H1 (cell line): ENCODE results near the gene ACTG2. TPM values are rescaled to one million over a fixed set of nuclear protein-coding genes. Genes with fewer than 3 reads are reported as not detected.

Experiments
- CBX5 ChIP-seq: fragments of 300-800, 300-1000 bp; sonication (generic); IDR thresholded peaks from 2 replicates; pipeline ENCODE4 v1.7.1; 2016; ENCODE audit warnings: antibody characterized with exemption, low read length, low read depth
- KDM1A ChIP-seq: fragments of 200-600, 300-600 bp; sonication (generic); IDR thresholded peaks from 2 replicates; pipeline ENCODE4 v1.7.1; 2016; ENCODE audit warnings: mild to moderate bottlenecking, low read length, borderline replicate concordance
- KDM4A ChIP-seq: IDR thresholded peaks from one replicate; pipeline ENCODE4 v1.7.1; 2012; ENCODE audit warnings: low read depth, mild to moderate bottlenecking, moderate library complexity, low read length, inconsistent platforms; ENCODE audit not compliant: severe bottlenecking
- SUZ12 ChIP-seq: fragments of 200-600 bp; sonication (generic); IDR thresholded peaks from 2 replicates; pipeline ENCODE4 v1.6.1; 2012; ENCODE audit warnings: mild to moderate bottlenecking, inconsistent platforms, low read length, moderate library complexity, mixed read lengths
- TAF1 ChIP-seq: IDR thresholded peaks from 2 replicates; pipeline ENCODE4 v1.6.1; 2011; ENCODE audit warnings: mild to moderate bottlenecking, low read depth, low read length
- TBP ChIP-seq: IDR thresholded peaks from 2 replicates; pipeline ENCODE4 v1.6.1; 2011; ENCODE audit warnings: low read depth, low read length, improper control_type of control experiment
- TCF12 ChIP-seq: IDR thresholded peaks from 2 replicates; pipeline ENCODE4 v1.6.1; 2011; ENCODE audit warnings: low read depth, mild to moderate bottlenecking, low read length
- ZNF274 ChIP-seq: IDR thresholded peaks from 2 replicates; pipeline ENCODE4 v1.7.0; 2012; ENCODE audit warnings: low read length, borderline replicate concordance; ENCODE audit errors: extremely low read depth
- polyA plus RNA-seq, 7 experiments: library from polyadenylated mRNA; depleted of rRNA in 3 of 7; stranded (reverse) in 5 of 7; unstranded in 2 of 7; fragments of >200 nt in 5 of 7; fragments of 200-250 nt in 2 of 7; gene quantifications; 1 replicate in 5 of 7; 2 replicates in 1 of 7; 4 replicates in 1 of 7; pipeline versions ENCODE4 v1.2.1 to v1.2.3, GENCODE V29; 2011 to 2013; ENCODE audit warnings: missing spikeins in 2 of 7, mixed read lengths in 2 of 7
- total RNA-seq: library from RNA; stranded (reverse); fragmentation: NEBNext Ultra II Directional; extraction: Animal tissue kit (Norgen Biotek cat#: 25700); gene quantifications from 2 replicates; pipeline ENCODE4 v1.2.1, GENCODE V29; 2021
- TF ChIP-seq, protein P1 (sequence below): fragments of 300-600 bp; sonication (generic); IDR thresholded peaks from 2 replicates; pipeline ENCODE4 v1.7.1; 2012; ENCODE audit warnings: low read length, moderate library complexity, mild to moderate bottlenecking, inconsistent platforms; ENCODE audit not compliant: insufficient replicate concordance
- TF ChIP-seq, protein P2 (sequence below): IDR thresholded peaks from 2 replicates; pipeline ENCODE4 v1.6.1; 2012; ENCODE audit warnings: low read length, inconsistent platforms

ACTG2 gene
- total and polyA plus RNA-seq, 2 of the 8 experiments (the other 6 are each of a cell fraction or from before 2014, with no cell fraction given) = 6.2 to 13.7 TPM

DNA sequence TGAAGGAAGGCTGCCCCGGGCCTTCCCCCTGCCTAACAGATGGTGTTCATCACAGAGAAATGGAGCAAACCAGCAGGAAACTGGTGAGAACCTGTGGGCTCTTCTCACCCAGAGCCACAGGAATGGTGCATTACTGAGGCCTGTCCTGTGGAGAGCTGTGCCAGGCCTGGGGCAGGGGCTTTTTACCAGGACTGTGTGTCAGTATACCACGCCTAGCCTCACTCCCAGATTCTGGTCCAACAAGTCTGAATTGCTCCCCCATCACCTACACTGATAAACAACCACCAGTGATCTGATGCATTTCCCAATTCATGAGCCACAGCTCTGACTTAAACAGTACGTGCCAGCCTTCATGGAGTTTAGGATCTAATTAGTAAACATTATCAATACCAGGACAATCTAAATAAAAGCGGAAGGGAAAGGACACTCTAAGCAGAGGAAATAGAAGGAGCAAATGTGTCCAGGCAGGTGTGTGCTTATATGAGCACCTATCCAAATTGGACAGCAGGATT lies 24.9 kb downstream of the ACTG2 start (continued):
- TF ChIP-seq, protein P1, sequence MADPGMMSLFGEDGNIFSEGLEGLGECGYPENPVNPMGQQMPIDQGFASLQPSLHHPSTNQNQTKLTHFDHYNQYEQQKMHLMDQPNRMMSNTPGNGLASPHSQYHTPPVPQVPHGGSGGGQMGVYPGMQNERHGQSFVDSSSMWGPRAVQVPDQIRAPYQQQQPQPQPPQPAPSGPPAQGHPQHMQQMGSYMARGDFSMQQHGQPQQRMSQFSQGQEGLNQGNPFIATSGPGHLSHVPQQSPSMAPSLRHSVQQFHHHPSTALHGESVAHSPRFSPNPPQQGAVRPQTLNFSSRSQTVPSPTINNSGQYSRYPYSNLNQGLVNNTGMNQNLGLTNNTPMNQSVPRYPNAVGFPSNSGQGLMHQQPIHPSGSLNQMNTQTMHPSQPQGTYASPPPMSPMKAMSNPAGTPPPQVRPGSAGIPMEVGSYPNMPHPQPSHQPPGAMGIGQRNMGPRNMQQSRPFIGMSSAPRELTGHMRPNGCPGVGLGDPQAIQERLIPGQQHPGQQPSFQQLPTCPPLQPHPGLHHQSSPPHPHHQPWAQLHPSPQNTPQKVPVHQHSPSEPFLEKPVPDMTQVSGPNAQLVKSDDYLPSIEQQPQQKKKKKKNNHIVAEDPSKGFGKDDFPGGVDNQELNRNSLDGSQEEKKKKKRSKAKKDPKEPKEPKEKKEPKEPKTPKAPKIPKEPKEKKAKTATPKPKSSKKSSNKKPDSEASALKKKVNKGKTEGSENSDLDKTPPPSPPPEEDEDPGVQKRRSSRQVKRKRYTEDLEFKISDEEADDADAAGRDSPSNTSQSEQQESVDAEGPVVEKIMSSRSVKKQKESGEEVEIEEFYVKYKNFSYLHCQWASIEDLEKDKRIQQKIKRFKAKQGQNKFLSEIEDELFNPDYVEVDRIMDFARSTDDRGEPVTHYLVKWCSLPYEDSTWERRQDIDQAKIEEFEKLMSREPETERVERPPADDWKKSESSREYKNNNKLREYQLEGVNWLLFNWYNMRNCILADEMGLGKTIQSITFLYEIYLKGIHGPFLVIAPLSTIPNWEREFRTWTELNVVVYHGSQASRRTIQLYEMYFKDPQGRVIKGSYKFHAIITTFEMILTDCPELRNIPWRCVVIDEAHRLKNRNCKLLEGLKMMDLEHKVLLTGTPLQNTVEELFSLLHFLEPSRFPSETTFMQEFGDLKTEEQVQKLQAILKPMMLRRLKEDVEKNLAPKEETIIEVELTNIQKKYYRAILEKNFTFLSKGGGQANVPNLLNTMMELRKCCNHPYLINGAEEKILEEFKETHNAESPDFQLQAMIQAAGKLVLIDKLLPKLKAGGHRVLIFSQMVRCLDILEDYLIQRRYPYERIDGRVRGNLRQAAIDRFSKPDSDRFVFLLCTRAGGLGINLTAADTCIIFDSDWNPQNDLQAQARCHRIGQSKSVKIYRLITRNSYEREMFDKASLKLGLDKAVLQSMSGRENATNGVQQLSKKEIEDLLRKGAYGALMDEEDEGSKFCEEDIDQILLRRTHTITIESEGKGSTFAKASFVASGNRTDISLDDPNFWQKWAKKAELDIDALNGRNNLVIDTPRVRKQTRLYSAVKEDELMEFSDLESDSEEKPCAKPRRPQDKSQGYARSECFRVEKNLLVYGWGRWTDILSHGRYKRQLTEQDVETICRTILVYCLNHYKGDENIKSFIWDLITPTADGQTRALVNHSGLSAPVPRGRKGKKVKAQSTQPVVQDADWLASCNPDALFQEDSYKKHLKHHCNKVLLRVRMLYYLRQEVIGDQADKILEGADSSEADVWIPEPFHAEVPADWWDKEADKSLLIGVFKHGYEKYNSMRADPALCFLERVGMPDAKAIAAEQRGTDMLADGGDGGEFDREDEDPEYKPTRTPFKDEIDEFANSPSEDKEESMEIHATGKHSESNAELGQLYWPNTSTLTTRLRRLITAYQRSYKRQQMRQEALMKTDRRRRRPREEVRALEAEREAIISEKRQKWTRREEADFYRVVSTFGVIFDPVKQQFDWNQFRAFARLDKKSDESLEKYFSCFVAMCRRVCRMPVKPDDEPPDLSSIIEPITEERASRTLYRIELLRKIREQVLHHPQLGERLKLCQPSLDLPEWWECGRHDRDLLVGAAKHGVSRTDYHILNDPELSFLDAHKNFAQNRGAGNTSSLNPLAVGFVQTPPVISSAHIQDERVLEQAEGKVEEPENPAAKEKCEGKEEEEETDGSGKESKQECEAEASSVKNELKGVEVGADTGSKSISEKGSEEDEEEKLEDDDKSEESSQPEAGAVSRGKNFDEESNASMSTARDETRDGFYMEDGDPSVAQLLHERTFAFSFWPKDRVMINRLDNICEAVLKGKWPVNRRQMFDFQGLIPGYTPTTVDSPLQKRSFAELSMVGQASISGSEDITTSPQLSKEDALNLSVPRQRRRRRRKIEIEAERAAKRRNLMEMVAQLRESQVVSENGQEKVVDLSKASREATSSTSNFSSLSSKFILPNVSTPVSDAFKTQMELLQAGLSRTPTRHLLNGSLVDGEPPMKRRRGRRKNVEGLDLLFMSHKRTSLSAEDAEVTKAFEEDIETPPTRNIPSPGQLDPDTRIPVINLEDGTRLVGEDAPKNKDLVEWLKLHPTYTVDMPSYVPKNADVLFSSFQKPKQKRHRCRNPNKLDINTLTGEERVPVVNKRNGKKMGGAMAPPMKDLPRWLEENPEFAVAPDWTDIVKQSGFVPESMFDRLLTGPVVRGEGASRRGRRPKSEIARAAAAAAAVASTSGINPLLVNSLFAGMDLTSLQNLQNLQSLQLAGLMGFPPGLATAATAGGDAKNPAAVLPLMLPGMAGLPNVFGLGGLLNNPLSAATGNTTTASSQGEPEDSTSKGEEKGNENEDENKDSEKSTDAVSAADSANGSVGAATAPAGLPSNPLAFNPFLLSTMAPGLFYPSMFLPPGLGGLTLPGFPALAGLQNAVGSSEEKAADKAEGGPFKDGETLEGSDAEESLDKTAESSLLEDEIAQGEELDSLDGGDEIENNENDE = no peak
- no peak for TF ChIP-seq TAF1
- TF ChIP-seq KDM4A = no peak
- TF ChIP-seq, protein P2, sequence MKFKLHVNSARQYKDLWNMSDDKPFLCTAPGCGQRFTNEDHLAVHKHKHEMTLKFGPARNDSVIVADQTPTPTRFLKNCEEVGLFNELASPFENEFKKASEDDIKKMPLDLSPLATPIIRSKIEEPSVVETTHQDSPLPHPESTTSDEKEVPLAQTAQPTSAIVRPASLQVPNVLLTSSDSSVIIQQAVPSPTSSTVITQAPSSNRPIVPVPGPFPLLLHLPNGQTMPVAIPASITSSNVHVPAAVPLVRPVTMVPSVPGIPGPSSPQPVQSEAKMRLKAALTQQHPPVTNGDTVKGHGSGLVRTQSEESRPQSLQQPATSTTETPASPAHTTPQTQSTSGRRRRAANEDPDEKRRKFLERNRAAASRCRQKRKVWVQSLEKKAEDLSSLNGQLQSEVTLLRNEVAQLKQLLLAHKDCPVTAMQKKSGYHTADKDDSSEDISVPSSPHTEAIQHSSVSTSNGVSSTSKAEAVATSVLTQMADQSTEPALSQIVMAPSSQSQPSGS = no peak
- TF ChIP-seq TCF12 = no peak
- no peak for TF ChIP-seq TBP
- no peak for TF ChIP-seq SUZ12
- no peak for TF ChIP-seq CBX5
- TF ChIP-seq KDM1A = no peak
- no peak for TF ChIP-seq ZNF274
